Stimulated activated CD8-positive, alpha-beta memory T cell treated with anti-CD3 and anti-CD28 coated beads, Interleukin-12 subunit alpha, Interleukin-12 subunit beta, amount 100 ng/mL, for 24 hours (primary cell): ENCODE measurements around the gene INPPL1.
"Not testable (repeated sequence)": the region's sequence is repeated elsewhere in the genome, so short reads cannot be mapped to it uniquely, and the experiment has no call there.

ENCODE experiments used
- DNase-seq: peaks from one replicate; pipeline ENCODE4 v3.0.0-alpha.2; 2020; ENCODE audit errors: extremely low read depth

Gene INPPL1

GRCh38 chr11:72243173-72244059 lies 18.8 kb downstream of the INPPL1 start:
- DNase-seq, result no peak

GRCh38 chr11:72244060-72244360 lies 19.4 kb downstream of the INPPL1 start, which contains the start of gene PHOX2A:
TSS of gene PHOX2A (minus strand) at chr11:72244176. CDS start at chr11:72244004, 172 bp downstream.
- no peak for DNase-seq

GRCh38 chr11:72244361-72245262 lies 20.0 kb downstream of the INPPL1 start:
- no peak for DNase-seq

GRCh38 chr11:72245263-72245816 lies 20.8 kb downstream of the INPPL1 start:
- no peak for DNase-seq

GRCh38 chr11:72247584-72247983 lies 23.0 kb downstream of the INPPL1 start:
- DNase-seq, result no peak

GRCh38 chr11:72249961-72250360 lies 25.4 kb downstream of the INPPL1 start:
- DNase-seq, result no peak

GRCh38 chr11:72250661-72251464 lies 26.3 kb downstream of the INPPL1 start:
- no peak for DNase-seq

- no peak for DNase-seq
Measured at GRCh38 chr11:72251614-72252013, 27.0 kb downstream of the INPPL1 start.

GRCh38 chr11:72253392-72253791 lies 28.8 kb downstream of the INPPL1 start:
- DNase-seq, result no peak

- no peak for DNase-seq
Measured at GRCh38 chr11:72254299-72254993, 29.9 kb downstream of the INPPL1 start.

- no peak for DNase-seq
Measured at GRCh38 chr11:72257570-72257969, 33.0 kb downstream of the INPPL1 start.

GRCh38 chr11:72259490-72259889 lies 34.9 kb downstream of the INPPL1 start:
- no peak for DNase-seq

GRCh38 chr11:72260574-72260973 lies 36.0 kb downstream of the INPPL1 start:
- DNase-seq, result no peak

GRCh38 chr11:72263361-72263760 lies 38.8 kb downstream of the INPPL1 start:
- no peak for DNase-seq

GRCh38 chr11:72265951-72266350 lies 41.4 kb downstream of the INPPL1 start:
- DNase-seq, result no peak

GRCh38 chr11:72266960-72267359 lies 42.4 kb downstream of the INPPL1 start:
- not testable (repeated sequence) for DNase-seq

- no peak for DNase-seq
Measured at GRCh38 chr11:72267956-72268617, 43.5 kb downstream of the INPPL1 start.

GRCh38 chr11:72271980-72272379 lies 47.4 kb downstream of the INPPL1 start:
- DNase-seq, result no peak

GRCh38 chr11:72274435-72274834 lies 49.9 kb downstream of the INPPL1 start:
- no peak for DNase-seq

- DNase-seq, result no peak
Measured at GRCh38 chr11:72278905-72279304, 54.3 kb downstream of the INPPL1 start.
